Endothelial cell of umbilical vein (primary cell): ENCODE data around the gene IGSF9B. TPM values are rescaled to one million over a fixed set of nuclear protein-coding genes. Genes with fewer than 3 reads are reported as not detected.

ENCODE experiments used
- BruUV-seq: library from RNA; stranded (reverse); fragments of 400-500 nt; replicated peaks from 2 replicates; lab custom pipeline; 2021; lab: Mats Ljungman, UMichigan
- CTCF ChIA-PET: fragments of 300-600, 350-600 bp; sonication (Branson Sonifier 250); formaldehyde crosslinking; loops from one replicate; lab custom pipeline; 2021; ENCODE audit warnings: antibody characterized with exemption, inconsistent platforms; lab: Charles Lee
- POLR2A ChIA-PET: fragments of 300-600, 350-600 bp; sonication (Branson Sonifier 250); formaldehyde crosslinking; loops from one replicate; lab custom pipeline; 2021; ENCODE audit warnings: antibody characterized with exemption, inconsistent platforms; lab: Charles Lee
- DNase-seq: peaks from one replicate; pipeline ENCODE4 v3.0.0-alpha.2; 2011; ENCODE audit warnings: low read depth, low spot score
- FAIRE-seq: peaks from 2 replicates; lab custom pipeline; 2011; peaks lifted over from hg19 to GRCh38; lab: Jason Lieb, UNC
- H2AFZ ChIP-seq: 2 replicates; pipeline ENCODE4 v1.6.0; 2012; ENCODE audit warnings: low read depth, low read length, control low read depth, inconsistent platforms
- H3K27ac ChIP-seq: 2 replicates; pipeline ENCODE4 v1.5.1; 2011; ENCODE audit warnings: low read depth, mild to moderate bottlenecking, control low read depth, low read length, moderate library complexity; ENCODE audit not compliant: insufficient read depth
- H3K27me3 ChIP-seq, 2 experiments: 2 replicates each; pipeline versions ENCODE4 v1.6.0 to v1.6.1; 2011; ENCODE audit warnings: low read length in 2 of 2, mixed read lengths in 1 of 2; ENCODE audit not compliant: control insufficient read depth in 2 of 2, insufficient read depth in 2 of 2
- H3K36me3 ChIP-seq, 2 experiments: 2 replicates in 1 of 2; 3 replicates in 1 of 2; pipeline ENCODE4 v1.5.1; 2011; ENCODE audit warnings: low read length in 2 of 2, mild to moderate bottlenecking in 1 of 2, moderate library complexity in 1 of 2; ENCODE audit not compliant: control insufficient read depth in 2 of 2, insufficient read depth in 2 of 2; ENCODE audit errors: extremely low read depth in 1 of 2
- H3K4me1 ChIP-seq: 3 replicates; pipeline ENCODE4 v1.5.1; 2011; ENCODE audit warnings: mild to moderate bottlenecking, low read length; ENCODE audit not compliant: control insufficient read depth, insufficient read depth; ENCODE audit errors: extremely low read depth
- H3K4me2 ChIP-seq: 2 replicates; pipeline ENCODE4 v1.6.1; 2011; ENCODE audit warnings: low read length, control low read depth, mixed read lengths; ENCODE audit not compliant: insufficient read depth
- H3K4me3 ChIP-seq, 3 experiments: fragments of 200-600 bp in 1 of 3; sonication (generic), shearing (Covaris generic) in 1 of 3; replicated peaks in 1 of 3; 2 replicates each; pipeline ENCODE4 v1.5.1; 2011 to 2016; ENCODE audit warnings: control low read depth in 3 of 3, low read length in 3 of 3, mild to moderate bottlenecking in 2 of 3, inconsistent platforms in 1 of 3, low read depth in 1 of 3, moderate library complexity in 1 of 3; ENCODE audit not compliant: insufficient read depth in 1 of 3
- H3K79me2 ChIP-seq: 2 replicates; pipeline ENCODE4 v1.6.0; 2012; ENCODE audit warnings: low read length, inconsistent platforms; ENCODE audit not compliant: control insufficient read depth, insufficient read depth
- H3K9ac ChIP-seq: replicated peaks from 2 replicates; pipeline ENCODE3; 2011; ENCODE audit warnings: low read length, control low read depth; ENCODE audit not compliant: insufficient read depth; ENCODE audit errors: extremely low read depth
- H3K9me1 ChIP-seq: replicated peaks from 3 replicates; pipeline ENCODE4 v1.6.0; 2011; ENCODE audit warnings: mild to moderate bottlenecking, low read length; ENCODE audit not compliant: control insufficient read depth, insufficient read depth; ENCODE audit errors: extremely low read depth
- H3K9me3 ChIP-seq: replicated peaks from 2 replicates; pipeline ENCODE4 v1.5.1; 2012; ENCODE audit warnings: low read length, inconsistent platforms; ENCODE audit not compliant: control insufficient read depth, insufficient read depth
- H4K20me1 ChIP-seq: replicated peaks from 2 replicates; pipeline ENCODE3; 2011; ENCODE audit warnings: mild to moderate bottlenecking, low read length; ENCODE audit not compliant: control insufficient read depth, insufficient read depth; ENCODE audit errors: extremely low read depth
- CTCF ChIP-seq, 2 donors: IDR thresholded peaks; 1 replicate in 1 of 2; 2 replicates in 1 of 2; pipeline ENCODE4 v1.5.1; 2011; ENCODE audit warnings: low read length in 2 of 2, mild to moderate bottlenecking in 2 of 2, moderate library complexity in 2 of 2, control low read depth in 1 of 2, inconsistent platforms in 1 of 2, low read depth in 1 of 2; ENCODE audit not compliant: insufficient read depth in 1 of 2; ENCODE audit errors: extremely low read depth in 1 of 2
- EZH2 ChIP-seq: IDR thresholded peaks from 2 replicates; pipeline ENCODE4 v1.6.1; 2012; ENCODE audit warnings: borderline replicate concordance, low read depth, mild to moderate bottlenecking, moderate library complexity, low read length, inconsistent platforms; ENCODE audit not compliant: severe bottlenecking
- FOS ChIP-seq: IDR thresholded peaks from 2 replicates; pipeline ENCODE4 v1.6.1; 2011; ENCODE audit warnings: mild to moderate bottlenecking, low read length, moderate library complexity, borderline replicate concordance; ENCODE audit not compliant: insufficient read depth
- GATA2 ChIP-seq: IDR thresholded peaks from 2 replicates; pipeline ENCODE4 v1.7.0; 2011; ENCODE audit warnings: low read depth, mild to moderate bottlenecking, moderate library complexity, mixed read lengths, low read length; ENCODE audit not compliant: insufficient read length, insufficient read depth
- JUN ChIP-seq: IDR thresholded peaks from 2 replicates; pipeline ENCODE4 v1.6.1; 2011; ENCODE audit warnings: borderline replicate concordance, low read depth; ENCODE audit not compliant: insufficient read length, insufficient read depth
- MAX ChIP-seq: IDR thresholded peaks from 2 replicates; pipeline ENCODE4 v1.6.1; 2011; ENCODE audit not compliant: insufficient read depth, insufficient read length
- MYC ChIP-seq: IDR thresholded peaks from one replicate; pipeline ENCODE4 v1.6.1; 2011; ENCODE audit warnings: mild to moderate bottlenecking, low read depth, low read length
- POLR2A ChIP-seq: IDR thresholded peaks from 2 replicates; pipeline ENCODE4 v1.6.1; 2012; ENCODE audit warnings: low read depth, mild to moderate bottlenecking, control low read depth, low read length
- POLR2AphosphoS5 ChIP-seq: IDR thresholded peaks from 2 replicates; pipeline ENCODE4 v1.6.1; 2012; ENCODE audit warnings: low read depth, mild to moderate bottlenecking, control low read depth, low read length, moderate library complexity; ENCODE audit not compliant: insufficient read depth
- dilution Hi-C: fragments of 300-500 bp; cut with MboI; formaldehyde crosslinking; loops from one replicate; pipeline ENCODE4 v1.15.0; 2019; ENCODE audit warnings: low sequenced_read_pairs; ENCODE audit not compliant: extremely low pct_ligation_motif_present
- intact Hi-C: fragments of 100-400 bp; cut with micrococcal nuclease; formaldehyde crosslinking; loops from one replicate; pipeline ENCODE4 v1.10.0; 2022
- polyA plus RNA-seq, 4 experiments: library from polyadenylated mRNA; depleted of rRNA in 3 of 4; stranded (reverse) in 3 of 4; unstranded in 1 of 4; fragments of >200 nt; gene quantifications; 2 replicates each; pipeline versions ENCODE4 v1.2.1 to v1.2.3, GENCODE V29; 2011 to 2012; ENCODE audit warnings: missing spikeins in 1 of 4
- total RNA-seq: library from RNA; stranded (reverse); gene quantifications from 2 replicates; pipeline ENCODE4 v1.2.3, GENCODE V29; 2021

IGSF9B gene
- total and polyA plus RNA-seq, 2 donors (not counting 3 experiments of a cell fraction or from before 2014, with no cell fraction given) = 0.15 to 0.18 TPM

DNA sequence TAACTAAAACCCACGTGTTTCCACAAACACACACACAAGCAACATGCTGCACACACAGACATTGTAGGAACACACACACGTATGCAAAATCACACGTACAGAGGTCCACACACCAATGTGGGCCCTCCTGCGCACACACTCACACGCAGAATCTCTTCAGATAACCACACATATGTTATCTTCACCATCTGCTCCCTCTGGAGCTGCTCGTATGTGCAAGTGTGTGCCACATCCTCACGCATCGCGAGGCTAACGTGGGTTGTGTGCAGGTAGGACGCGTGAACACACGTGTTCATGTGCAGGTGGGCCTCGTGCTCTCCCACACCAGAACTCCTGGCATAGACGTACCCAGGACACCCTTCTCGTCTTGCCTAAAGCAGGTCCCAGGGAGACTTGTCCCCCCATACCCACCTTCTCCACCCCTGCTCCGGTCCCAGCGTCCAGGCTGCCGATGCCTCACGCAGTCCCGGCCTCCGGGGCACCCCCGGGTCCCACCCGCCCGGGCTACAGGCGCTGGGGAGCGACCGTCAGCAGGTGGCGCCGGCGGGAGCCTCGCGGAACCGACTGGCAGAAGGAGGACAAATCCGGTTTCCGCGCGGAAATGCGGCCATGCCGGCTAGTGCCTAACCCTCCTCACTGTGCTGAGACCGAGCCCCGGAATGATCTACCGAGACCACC lies 10.3 kb upstream of the IGSF9B start:
- Histone ChIP-seq H3K27ac (no peak overlapping the region), H3K27me3 (no peaks in the 10 kb centered on the region), H3K9me1 (no peaks in the 10 kb centered on the region), H3K4me3 (no peak overlapping the region), H2AFZ (no peak overlapping the region), H4K20me1 (no peaks in the 10 kb centered on the region), H3K79me2 (no peaks in the 10 kb centered on the region), H3K4me1 (no peaks in the 10 kb centered on the region), H3K4me2 (no peak overlapping the region), H3K9ac (no peak overlapping the region), H3K9me3 (no peaks in the 10 kb centered on the region), H3K36me3 (no peaks in the 10 kb centered on the region)
- no peak for FAIRE-seq
- no TSS peak for BruUV-seq
- dilution Hi-C loops = no loop called here
- no peak for DNase-seq
- POLR2A ChIA-PET = no interaction called here
- CTCF ChIA-PET = no interaction called here
- no peak for TF ChIP-seq POLR2AphosphoS5
- no peak for TF ChIP-seq POLR2A
- peak in 1 of 2 donors; percentile 29 for TF ChIP-seq CTCF (IDR thresholded peaks at IDR 0.05; ENCODE audit: extremely low read depth in 1 of 2, insufficient read depth in 1 of 2, low read depth in 1 of 2, low read length in 2 of 2)
- TF ChIP-seq MYC = no peak
- no peak for TF ChIP-seq MAX
- no peak for TF ChIP-seq FOS
- TF ChIP-seq EZH2 = no peak
- no peak for TF ChIP-seq GATA2
- TF ChIP-seq JUN = no peak
- intact Hi-C loops = no loop called here
